Vagina (tissue), 2 donors: Measurements from ENCODE around the gene TADA2B.

Experiments
- POLR2A ChIP-seq, 2 donors: fragments of 450-650 bp; IDR thresholded peaks; one replicate each; pipeline ENCODE4 v1.6.1; 2017; ENCODE audit warnings: antibody characterized with exemption in 2 of 2, mild to moderate bottlenecking in 2 of 2, moderate library complexity in 2 of 2
- POLR2AphosphoS5 ChIP-seq, 2 donors: sonication (generic); formaldehyde crosslinking; IDR thresholded peaks; one replicate each; pipeline ENCODE4 v1.9.0; 2017; ENCODE audit warnings: antibody characterized with exemption in 2 of 2, mild to moderate bottlenecking in 2 of 2, low read depth in 1 of 2; ENCODE audit not compliant: insufficient read depth in 1 of 2
- TF ChIP-seq, protein P1 (sequence below), 3 experiments: fragments of 450-650 bp in 2 of 3; fragments of 200-600 bp in 1 of 3; sonication (generic) in 1 of 3; IDR thresholded peaks; one replicate each; pipeline ENCODE4 v1.5.1; 2017 to 2019; ENCODE audit warnings: antibody characterized with exemption in 3 of 3, mild to moderate bottlenecking in 2 of 3, moderate library complexity in 2 of 3

DNA sequence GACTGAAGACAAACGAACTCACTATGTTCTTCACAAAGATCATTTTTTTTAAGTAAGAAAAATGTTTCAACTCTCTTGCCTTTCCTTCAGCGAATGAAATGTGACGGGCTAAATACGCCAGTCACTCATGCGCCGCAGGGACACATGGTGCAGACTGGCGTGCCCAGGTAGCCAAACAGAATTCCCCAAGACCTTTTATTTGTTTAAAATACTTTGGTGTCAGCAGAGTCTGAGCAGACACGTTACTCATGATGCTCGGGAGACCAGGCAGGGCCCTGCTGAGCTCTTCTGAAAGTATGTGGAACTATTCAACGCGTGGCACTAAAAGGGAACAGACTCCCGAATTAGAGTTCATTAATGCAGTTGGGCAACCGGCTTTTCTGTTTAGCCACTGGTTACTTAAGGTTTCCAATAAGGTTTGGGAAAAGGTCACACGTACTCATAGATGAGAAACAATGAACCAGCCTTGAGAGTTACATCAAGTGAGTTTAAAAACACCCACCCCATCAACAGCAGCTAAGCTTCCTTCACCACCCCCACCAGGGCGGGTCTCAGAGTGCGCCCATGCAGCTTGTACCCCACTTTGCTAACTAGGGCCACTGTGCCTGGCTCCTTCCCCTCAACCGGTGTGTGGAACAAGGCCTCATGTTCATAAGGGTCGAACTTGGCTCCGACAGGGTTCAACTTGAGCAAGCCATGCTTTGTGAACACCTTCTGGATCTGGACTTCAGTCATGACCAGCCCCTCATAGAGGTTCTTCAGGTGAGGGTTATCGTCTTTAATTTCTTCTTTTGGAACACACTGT, 17.4 kb downstream of the TADA2B start:
- TF ChIP-seq, protein P1, sequence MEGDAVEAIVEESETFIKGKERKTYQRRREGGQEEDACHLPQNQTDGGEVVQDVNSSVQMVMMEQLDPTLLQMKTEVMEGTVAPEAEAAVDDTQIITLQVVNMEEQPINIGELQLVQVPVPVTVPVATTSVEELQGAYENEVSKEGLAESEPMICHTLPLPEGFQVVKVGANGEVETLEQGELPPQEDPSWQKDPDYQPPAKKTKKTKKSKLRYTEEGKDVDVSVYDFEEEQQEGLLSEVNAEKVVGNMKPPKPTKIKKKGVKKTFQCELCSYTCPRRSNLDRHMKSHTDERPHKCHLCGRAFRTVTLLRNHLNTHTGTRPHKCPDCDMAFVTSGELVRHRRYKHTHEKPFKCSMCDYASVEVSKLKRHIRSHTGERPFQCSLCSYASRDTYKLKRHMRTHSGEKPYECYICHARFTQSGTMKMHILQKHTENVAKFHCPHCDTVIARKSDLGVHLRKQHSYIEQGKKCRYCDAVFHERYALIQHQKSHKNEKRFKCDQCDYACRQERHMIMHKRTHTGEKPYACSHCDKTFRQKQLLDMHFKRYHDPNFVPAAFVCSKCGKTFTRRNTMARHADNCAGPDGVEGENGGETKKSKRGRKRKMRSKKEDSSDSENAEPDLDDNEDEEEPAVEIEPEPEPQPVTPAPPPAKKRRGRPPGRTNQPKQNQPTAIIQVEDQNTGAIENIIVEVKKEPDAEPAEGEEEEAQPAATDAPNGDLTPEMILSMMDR (IDR thresholded peaks at IDR 0.05), result no peak
- no peak for TF ChIP-seq POLR2AphosphoS5 (IDR thresholded peaks at IDR 0.05; ENCODE audit: insufficient read depth in 1 of 2, low read depth in 1 of 2)
- TF ChIP-seq POLR2A (IDR thresholded peaks at IDR 0.05), result no peak
